Thyroid gland (tissue), 4 donors: ENCODE data around the gene FGF8. TPM values are rescaled to one million over a fixed set of nuclear protein-coding genes. Genes with fewer than 3 reads are reported as not detected.

Experiments
- DNase-seq, 2 donors: peaks; one replicate each; pipeline ENCODE4 v3.0.0-alpha.2; 2019
- H3K27ac ChIP-seq, 3 donors: fragments of 200-600 bp; sonication (generic); 1 replicate in 2 of 3; 2 replicates in 1 of 3; pipeline ENCODE4 v1.5.1; 2016 to 2019; ENCODE audit warnings: mild to moderate bottlenecking in 1 of 3, moderate library complexity in 1 of 3
- H3K27me3 ChIP-seq: fragments of 200-600 bp; sonication (generic); one replicate; pipeline ENCODE4 v1.5.1; 2019
- H3K36me3 ChIP-seq, 2 donors: fragments of 200-600 bp; sonication (generic); one replicate each; pipeline ENCODE4 v1.5.1; 2016 to 2019
- H3K4me1 ChIP-seq, 2 donors: fragments of 200-600 bp; sonication (generic); one replicate each; pipeline ENCODE4 v1.5.1; 2017 to 2019
- H3K4me3 ChIP-seq, 3 donors: fragments of 200-600 bp; sonication (generic); replicated peaks in 1 of 3; 1 replicate in 2 of 3; 2 replicates in 1 of 3; pipeline ENCODE4 v1.5.1; 2016; ENCODE audit warnings: mild to moderate bottlenecking in 1 of 3
- H3K9me3 ChIP-seq: fragments of 200-600 bp; sonication (generic); one replicate; pipeline ENCODE4 v1.5.1; 2017
- POLR2A ChIP-seq, 2 donors: fragments of 450-650 bp; IDR thresholded peaks; one replicate each; pipeline ENCODE4 v1.6.1; 2017; ENCODE audit warnings: antibody characterized with exemption in 2 of 2, mild to moderate bottlenecking in 2 of 2, moderate library complexity in 1 of 2
- WGBS, 2 donors: methylation state at CpG; one replicate each; pipeline ENCODE4 v1.1.5; 2017; 5-methylcytosine and 5-hydroxymethylcytosine counted together
- intact Hi-C: fragments of 100-400 bp; cut with DNase I; formaldehyde crosslinking; loops from one replicate; pipeline ENCODE4 v1.15.1; 2023
- total RNA-seq, 4 donors: library from RNA; depleted of rRNA; stranded (reverse); fragments of >200 nt; gene quantifications; one replicate each; pipeline ENCODE4 v1.2.3, GENCODE V29; 2016
- TF ChIP-seq, protein P1 (sequence below), 6 experiments: fragments of 200-600 bp in 3 of 6; fragments of 450-650 bp in 3 of 6; sonication (generic) in 3 of 6; IDR thresholded peaks; one replicate each; pipeline ENCODE4 v1.5.1; 2016 to 2019; ENCODE audit warnings: antibody characterized with exemption in 6 of 6, mild to moderate bottlenecking in 2 of 6, inconsistent platforms in 1 of 6, moderate library complexity in 1 of 6

Gene FGF8
- total RNA-seq, 4 donors from 2014 or later = not detected

DNA sequence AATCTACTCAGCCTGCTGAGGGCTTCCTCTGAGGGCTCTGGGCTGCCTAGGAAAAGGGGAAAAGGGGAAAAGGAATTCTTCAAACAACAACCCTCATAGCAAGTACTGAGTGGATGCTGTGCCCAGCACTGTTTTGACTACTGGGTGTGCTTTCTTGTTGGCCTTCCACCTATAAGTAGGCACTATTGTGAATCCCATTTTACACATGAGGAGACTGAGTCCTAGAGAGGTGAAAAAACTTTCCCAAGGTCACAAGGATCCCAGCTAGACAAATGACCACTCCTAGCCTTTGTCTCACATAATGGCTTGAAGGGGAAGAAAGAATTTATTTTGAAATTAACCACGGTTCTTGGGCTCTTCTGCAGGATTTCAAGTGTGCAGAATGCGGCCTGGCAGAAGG lies 17.1 kb downstream of the FGF8 start:
- 23 to 39% methylated on average over 2 of the region's 2 CpGs for whole genome bisulfite sequencing, 2 donors
- no peak overlapping the region for H3K27ac ChIP-seq
- no peaks in the 10 kb centered on the region for H3K4me1 ChIP-seq
- no peak overlapping the region for H3K4me3 ChIP-seq
- H3K36me3 ChIP-seq = no peaks in the 10 kb centered on the region
- intact Hi-C loops = no loop called here
- DNase-seq = no peak
- H3K27me3 ChIP-seq = no peaks in the 10 kb centered on the region
- no peaks in the 10 kb centered on the region for H3K9me3 ChIP-seq
- TF ChIP-seq POLR2A (IDR thresholded peaks at IDR 0.05) = no peak
- TF ChIP-seq, protein P1, sequence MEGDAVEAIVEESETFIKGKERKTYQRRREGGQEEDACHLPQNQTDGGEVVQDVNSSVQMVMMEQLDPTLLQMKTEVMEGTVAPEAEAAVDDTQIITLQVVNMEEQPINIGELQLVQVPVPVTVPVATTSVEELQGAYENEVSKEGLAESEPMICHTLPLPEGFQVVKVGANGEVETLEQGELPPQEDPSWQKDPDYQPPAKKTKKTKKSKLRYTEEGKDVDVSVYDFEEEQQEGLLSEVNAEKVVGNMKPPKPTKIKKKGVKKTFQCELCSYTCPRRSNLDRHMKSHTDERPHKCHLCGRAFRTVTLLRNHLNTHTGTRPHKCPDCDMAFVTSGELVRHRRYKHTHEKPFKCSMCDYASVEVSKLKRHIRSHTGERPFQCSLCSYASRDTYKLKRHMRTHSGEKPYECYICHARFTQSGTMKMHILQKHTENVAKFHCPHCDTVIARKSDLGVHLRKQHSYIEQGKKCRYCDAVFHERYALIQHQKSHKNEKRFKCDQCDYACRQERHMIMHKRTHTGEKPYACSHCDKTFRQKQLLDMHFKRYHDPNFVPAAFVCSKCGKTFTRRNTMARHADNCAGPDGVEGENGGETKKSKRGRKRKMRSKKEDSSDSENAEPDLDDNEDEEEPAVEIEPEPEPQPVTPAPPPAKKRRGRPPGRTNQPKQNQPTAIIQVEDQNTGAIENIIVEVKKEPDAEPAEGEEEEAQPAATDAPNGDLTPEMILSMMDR (IDR thresholded peaks at IDR 0.05) = no peak

DNA sequence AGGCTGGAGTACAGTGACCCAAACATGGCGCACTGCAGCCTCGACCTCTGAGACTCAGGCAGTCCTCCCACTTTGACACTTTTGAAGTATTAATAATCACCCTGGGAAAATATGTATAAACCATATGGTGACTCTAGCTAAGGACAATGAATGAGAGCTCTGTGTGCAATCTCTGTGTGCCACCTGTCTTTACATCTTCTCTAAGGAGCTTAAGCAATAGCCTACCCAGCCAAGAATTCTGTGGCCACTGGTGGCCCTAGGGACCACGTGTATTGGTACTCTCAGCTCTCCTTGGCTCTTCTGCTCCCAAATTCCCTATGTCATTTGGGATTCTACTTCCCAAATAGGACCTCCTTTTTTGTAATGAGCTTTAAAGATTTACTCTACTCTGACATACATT lies 23.7 kb downstream of the FGF8 start:
- WGBS, 2 donors = 76 to 91% methylated on average over 3 of the region's 3 CpGs
- Histone ChIP-seq H3K4me1 (no peaks in the 10 kb centered on the region), H3K27me3 (no peaks in the 10 kb centered on the region), H3K27ac (no peak overlapping the region), H3K36me3 (no peaks in the 10 kb centered on the region), H3K4me3 (no peak overlapping the region), H3K9me3 (no peaks in the 10 kb centered on the region)
- no peak for TF ChIP-seq POLR2A (IDR thresholded peaks at IDR 0.05)
- TF ChIP-seq, protein P1 (IDR thresholded peaks at IDR 0.05) = no peak
- intact Hi-C loops = no loop called here
- DNase-seq = no peak

DNA sequence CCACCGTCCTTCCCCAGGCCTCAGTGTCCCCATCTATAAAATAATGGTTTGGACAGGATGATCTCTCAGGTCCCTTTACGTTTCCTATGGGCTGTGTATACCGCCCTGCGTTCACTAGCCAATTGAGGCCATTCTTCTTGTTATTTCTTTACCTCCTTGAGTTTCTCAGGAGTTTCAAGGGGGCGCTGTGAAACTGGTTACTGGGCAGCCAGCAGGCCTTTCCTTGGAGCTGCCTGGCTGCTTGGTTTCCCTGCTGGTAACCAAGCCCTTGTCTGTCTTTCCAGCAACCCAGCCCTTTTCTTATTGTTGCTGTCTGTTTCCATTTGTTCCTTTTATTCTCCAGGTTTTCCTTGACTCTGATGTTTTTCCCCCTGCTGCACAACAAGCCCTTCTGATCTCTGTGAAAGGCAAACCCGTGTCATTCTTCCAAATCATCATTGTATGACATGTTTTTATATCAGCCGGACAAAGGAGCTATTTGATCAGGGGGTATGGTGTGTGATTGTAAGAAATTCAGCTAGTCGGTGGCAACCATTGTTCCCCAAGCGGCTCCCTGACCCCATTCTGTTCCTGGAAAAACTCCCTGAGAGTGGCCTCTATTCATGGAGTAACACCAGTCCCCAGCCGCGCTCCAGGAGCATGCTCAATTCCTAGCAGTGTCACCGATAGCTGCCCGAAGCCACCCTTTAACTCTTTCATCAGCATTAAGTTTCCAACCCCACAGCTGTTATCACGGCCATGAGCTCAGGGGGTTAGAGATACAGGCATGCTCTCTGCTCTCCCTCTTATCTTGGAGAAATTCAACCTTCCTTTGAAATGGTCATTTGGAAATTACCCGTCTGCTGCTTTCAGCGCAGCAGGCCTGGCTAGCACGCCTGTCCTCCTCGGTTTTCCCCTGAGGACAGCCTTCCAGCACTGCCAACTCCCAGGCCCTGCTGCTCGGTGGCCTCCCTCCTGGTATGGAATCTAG lies 26.6 kb downstream of the FGF8 start:
- H3K27ac ChIP-seq = no peak overlapping the region
- TF ChIP-seq, protein P1 (IDR thresholded peaks at IDR 0.05) = no peak
- no peak for TF ChIP-seq POLR2A (IDR thresholded peaks at IDR 0.05)
- no peaks in the 10 kb centered on the region for H3K9me3 ChIP-seq
- no peaks in the 10 kb centered on the region for H3K27me3 ChIP-seq
- no peaks in the 10 kb centered on the region for H3K36me3 ChIP-seq
- H3K4me3 ChIP-seq = no peak overlapping the region
- DNase-seq = no peak
- WGBS, 2 donors = 69 to 70% methylated on average over 19 of the region's 19 CpGs
- intact Hi-C loops = no loop called here
- no peaks in the 10 kb centered on the region for H3K4me1 ChIP-seq

DNA sequence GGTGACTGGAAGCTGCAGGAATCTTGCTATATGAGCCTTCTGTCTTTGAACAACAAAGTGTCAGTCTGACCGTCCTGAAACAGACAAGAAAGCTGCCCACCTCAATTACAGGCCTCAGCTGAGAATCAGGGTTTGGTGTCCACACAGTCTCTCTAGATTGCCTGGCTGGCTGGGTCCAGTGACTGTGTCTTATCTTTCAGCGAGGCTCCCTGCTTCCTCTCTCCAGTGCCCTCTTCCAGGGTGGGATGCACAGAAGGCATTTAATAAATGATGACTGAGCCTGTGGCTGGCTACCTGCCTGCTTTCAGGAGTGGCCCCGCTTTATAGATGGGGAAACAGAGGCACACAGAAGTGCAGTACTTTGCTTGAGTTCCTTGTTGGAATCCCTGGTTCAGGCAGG lies 27.4 kb downstream of the FGF8 start:
- Histone ChIP-seq H3K36me3 (no peaks in the 10 kb centered on the region), H3K9me3 (no peaks in the 10 kb centered on the region), H3K4me1 (no peaks in the 10 kb centered on the region), H3K27ac (no peak overlapping the region), H3K27me3 (no peaks in the 10 kb centered on the region), H3K4me3 (no peak overlapping the region)
- intact Hi-C loops = no loop called here
- no peak for DNase-seq
- no peak for TF ChIP-seq POLR2A (IDR thresholded peaks at IDR 0.05)
- TF ChIP-seq, protein P1 (IDR thresholded peaks at IDR 0.05) = no peak
- WGBS, 2 donors = 71% methylated on average over 3 of the region's 3 CpGs

DNA sequence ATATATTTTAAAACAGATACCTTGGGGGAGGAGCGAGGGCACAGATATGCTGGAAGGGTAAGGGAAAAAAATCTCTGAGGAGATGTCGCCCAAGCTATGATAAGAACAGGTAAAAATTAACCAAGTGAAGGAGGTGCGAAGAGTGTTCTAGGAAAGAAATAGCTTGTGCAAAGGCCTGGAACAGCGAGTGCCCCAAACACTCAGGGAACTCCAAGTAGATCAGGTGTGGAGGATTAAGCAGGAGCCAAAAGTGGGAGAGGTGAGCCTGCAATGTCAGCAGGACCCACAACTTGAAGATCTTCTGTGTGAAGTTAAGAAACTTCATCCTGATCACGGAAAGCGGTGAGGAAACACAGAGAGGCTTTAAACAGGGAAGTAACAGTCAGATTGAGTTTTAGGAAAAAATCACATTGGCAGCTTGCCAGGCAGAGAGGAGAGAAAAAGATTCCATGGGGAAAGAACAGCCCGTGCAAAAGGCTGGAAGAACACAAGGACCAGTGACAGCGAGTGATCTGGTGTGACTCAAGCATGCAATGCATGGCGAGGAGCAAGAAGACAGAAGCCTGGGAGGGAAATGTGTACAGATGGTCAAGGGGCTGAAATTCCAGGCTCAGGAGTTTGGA lies 30.7 kb downstream of the FGF8 start:
- no peak for TF ChIP-seq POLR2A (IDR thresholded peaks at IDR 0.05)
- TF ChIP-seq, protein P1 (IDR thresholded peaks at IDR 0.05) = no peak
- Histone ChIP-seq H3K9me3 (no peaks in the 10 kb centered on the region), H3K27me3 (no peaks in the 10 kb centered on the region), H3K27ac (no peak overlapping the region), H3K36me3 (no peaks in the 10 kb centered on the region), H3K4me1 (no peaks in the 10 kb centered on the region), H3K4me3 (no peak overlapping the region)
- 52 to 55% methylated on average over 9 of the region's 9 CpGs for WGBS, 2 donors
- DNase-seq = no peak
- intact Hi-C loops = no loop called here
